OCI-LY7 (cell line): ENCODE measurements around the gene ACSS2.

Experiments
- CTCF ChIP-seq: fragments of 200-600 bp; sonication (generic); conservative IDR thresholded peaks from 2 replicates; pipeline ENCODE4 v1.5.1; 2014; ENCODE audit warnings: mild to moderate bottlenecking, antibody characterized with exemption, low read length, moderate library complexity, mixed read lengths
- EZH2phosphoT487 ChIP-seq: fragments of 200-600 bp; sonication (generic); IDR thresholded peaks from 2 replicates; pipeline ENCODE4 v1.6.1; 2018; ENCODE audit warnings: low read depth, borderline replicate concordance, mild to moderate bottlenecking, mixed run types, antibody characterized with exemption, low read length, moderate library complexity, mixed read lengths

DNA sequence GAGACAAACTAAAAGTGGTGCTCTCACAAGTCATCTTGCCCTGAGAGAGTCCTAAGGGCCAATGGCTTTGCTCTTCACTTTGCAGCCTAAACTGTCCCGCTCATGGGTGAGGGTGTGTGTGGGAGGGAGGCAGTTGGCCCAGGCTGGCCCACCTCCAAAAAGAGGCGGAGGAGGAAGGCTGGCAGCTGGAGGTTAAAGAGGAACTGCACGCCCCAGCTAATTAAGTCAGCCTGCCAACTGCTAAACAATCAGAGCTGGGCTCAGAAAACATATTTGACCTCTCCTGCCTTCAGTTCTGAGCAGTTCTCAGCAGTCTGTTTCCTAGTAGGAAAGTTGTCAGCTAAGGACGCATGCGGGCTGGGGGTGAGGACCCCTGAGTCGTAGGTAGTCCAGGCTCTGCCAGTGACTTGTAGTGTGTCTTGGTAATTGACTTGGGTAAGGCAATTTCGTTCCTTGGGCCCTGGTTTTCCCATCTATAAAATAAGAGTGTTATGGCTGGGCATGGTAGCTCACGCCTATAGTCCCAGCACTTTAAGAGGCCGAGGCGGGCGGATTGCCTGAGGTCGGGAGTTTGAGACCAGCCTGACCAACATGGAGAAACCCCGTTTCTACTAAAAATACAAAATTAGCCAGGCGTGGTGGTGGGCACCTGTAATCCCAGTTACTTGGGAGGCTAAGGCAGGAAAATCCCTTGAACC is 62.2 kb downstream of the ACSS2 start:
- TF ChIP-seq CTCF (no peak), EZH2phosphoT487 (no peak)
